Measurements from ENCODE around the gene PALLD.

The PALLD gene

GRCh38 chr4:168569066-168569930 is 72.4 kb downstream of the PALLD start:
- H3K9me3 ChIP-seq (ENCODE audit: control insufficient read depth, insufficient read depth, low read length): no peaks in the 10 kb centered on the region
- no peak overlapping the region for H3K4me3 ChIP-seq (ENCODE audit: low read depth, low read length)
- peaks cover 2% of the 10 kb centered on the region for H3K4me1 ChIP-seq (ENCODE audit: control insufficient read depth, insufficient read depth, low read length)
- no peak overlapping the region for H3K9ac ChIP-seq (ENCODE audit: low read depth, low read length)
- no peaks in the 10 kb centered on the region for H3K36me3 ChIP-seq (ENCODE audit: control insufficient read depth, insufficient read depth, low read length)
- H3K27me3 ChIP-seq (ENCODE audit: control insufficient read depth, insufficient read depth, low read length): no peaks in the 10 kb centered on the region

- Histone ChIP-seq H3K4me1 (ENCODE audit: control insufficient read depth, insufficient read depth, low read length) (no peaks in the 10 kb centered on the region), H3K27me3 (ENCODE audit: control insufficient read depth, insufficient read depth, low read length) (no peaks in the 10 kb centered on the region), H3K36me3 (ENCODE audit: control insufficient read depth, insufficient read depth, low read length) (no peaks in the 10 kb centered on the region), H3K4me3 (ENCODE audit: low read depth, low read length) (no peak overlapping the region), H3K9ac (ENCODE audit: low read depth, low read length) (no peak overlapping the region), H3K9me3 (ENCODE audit: control insufficient read depth, insufficient read depth, low read length) (no peaks in the 10 kb centered on the region)
Observed at GRCh38 chr4:168569931-168570276, 73.1 kb downstream of the PALLD start.

- Histone ChIP-seq H3K4me3 (ENCODE audit: low read depth, low read length) (no peak overlapping the region), H3K9me3 (ENCODE audit: control insufficient read depth, insufficient read depth, low read length) (no peaks in the 10 kb centered on the region), H3K36me3 (ENCODE audit: control insufficient read depth, insufficient read depth, low read length) (no peaks in the 10 kb centered on the region), H3K4me1 (ENCODE audit: control insufficient read depth, insufficient read depth, low read length) (no peaks in the 10 kb centered on the region), H3K27me3 (ENCODE audit: control insufficient read depth, insufficient read depth, low read length) (no peaks in the 10 kb centered on the region), H3K9ac (ENCODE audit: low read depth, low read length) (no peak overlapping the region)
Observed at GRCh38 chr4:168570466-168570865, 73.6 kb downstream of the PALLD start.

- H3K9me3 ChIP-seq (ENCODE audit: control insufficient read depth, insufficient read depth, low read length): no peaks in the 10 kb centered on the region
- no peaks in the 10 kb centered on the region for H3K4me1 ChIP-seq (ENCODE audit: control insufficient read depth, insufficient read depth, low read length)
- H3K4me3 ChIP-seq (ENCODE audit: low read depth, low read length): no peak overlapping the region
- no peak overlapping the region for H3K9ac ChIP-seq (ENCODE audit: low read depth, low read length)
- H3K27me3 ChIP-seq (ENCODE audit: control insufficient read depth, insufficient read depth, low read length): no peaks in the 10 kb centered on the region
- no peaks in the 10 kb centered on the region for H3K36me3 ChIP-seq (ENCODE audit: control insufficient read depth, insufficient read depth, low read length)
Observed at GRCh38 chr4:168572002-168572401, 75.2 kb downstream of the PALLD start.

- Histone ChIP-seq H3K27me3 (ENCODE audit: control insufficient read depth, insufficient read depth, low read length) (no peaks in the 10 kb centered on the region), H3K9ac (ENCODE audit: low read depth, low read length) (no peak overlapping the region), H3K36me3 (ENCODE audit: control insufficient read depth, insufficient read depth, low read length) (no peaks in the 10 kb centered on the region), H3K9me3 (ENCODE audit: control insufficient read depth, insufficient read depth, low read length) (no peaks in the 10 kb centered on the region), H3K4me3 (ENCODE audit: low read depth, low read length) (no peak overlapping the region), H3K4me1 (ENCODE audit: control insufficient read depth, insufficient read depth, low read length) (no peaks in the 10 kb centered on the region)
Observed at GRCh38 chr4:168573870-168574269, 77.0 kb downstream of the PALLD start.

- Histone ChIP-seq H3K36me3 (ENCODE audit: control insufficient read depth, insufficient read depth, low read length) (no peaks in the 10 kb centered on the region), H3K9ac (ENCODE audit: low read depth, low read length) (no peak overlapping the region), H3K27me3 (ENCODE audit: control insufficient read depth, insufficient read depth, low read length) (no peaks in the 10 kb centered on the region)
Observed at GRCh38 chr4:168574581-168575295, 77.9 kb downstream of the PALLD start.

GRCh38 chr4:168575473-168575872 is 78.6 kb downstream of the PALLD start:
- Histone ChIP-seq H3K27me3 (ENCODE audit: control insufficient read depth, insufficient read depth, low read length) (no peaks in the 10 kb centered on the region), H3K9ac (ENCODE audit: low read depth, low read length) (no peak overlapping the region), H3K4me1 (ENCODE audit: control insufficient read depth, insufficient read depth, low read length) (no peaks in the 10 kb centered on the region), H3K36me3 (ENCODE audit: control insufficient read depth, insufficient read depth, low read length) (no peaks in the 10 kb centered on the region), H3K9me3 (ENCODE audit: control insufficient read depth, insufficient read depth, low read length) (no peaks in the 10 kb centered on the region), H3K4me3 (ENCODE audit: low read depth, low read length) (no peak overlapping the region)

More at GRCh38 chr4:168574581-168575295, 77.9 kb downstream of the PALLD start:
- Histone ChIP-seq H3K4me1 (ENCODE audit: control insufficient read depth, insufficient read depth, low read length) (no peaks in the 10 kb centered on the region), H3K4me3 (ENCODE audit: low read depth, low read length) (no peak overlapping the region), H3K9me3 (ENCODE audit: control insufficient read depth, insufficient read depth, low read length) (no peaks in the 10 kb centered on the region)

- Histone ChIP-seq H3K4me1 (ENCODE audit: control insufficient read depth, insufficient read depth, low read length) (no peaks in the 10 kb centered on the region), H3K9ac (ENCODE audit: low read depth, low read length) (no peak overlapping the region), H3K36me3 (ENCODE audit: control insufficient read depth, insufficient read depth, low read length) (no peaks in the 10 kb centered on the region), H3K4me3 (ENCODE audit: low read depth, low read length) (no peak overlapping the region), H3K9me3 (ENCODE audit: control insufficient read depth, insufficient read depth, low read length) (no peaks in the 10 kb centered on the region), H3K27me3 (ENCODE audit: control insufficient read depth, insufficient read depth, low read length) (no peaks in the 10 kb centered on the region)
Observed at GRCh38 chr4:168577624-168578023, 80.8 kb downstream of the PALLD start.

- Histone ChIP-seq H3K9me3 (ENCODE audit: control insufficient read depth, insufficient read depth, low read length) (no peaks in the 10 kb centered on the region), H3K4me3 (ENCODE audit: low read depth, low read length) (no peak overlapping the region), H3K36me3 (ENCODE audit: control insufficient read depth, insufficient read depth, low read length) (no peaks in the 10 kb centered on the region), H3K4me1 (ENCODE audit: control insufficient read depth, insufficient read depth, low read length) (no peaks in the 10 kb centered on the region), H3K27me3 (ENCODE audit: control insufficient read depth, insufficient read depth, low read length) (no peaks in the 10 kb centered on the region), H3K9ac (ENCODE audit: low read depth, low read length) (no peak overlapping the region)
Observed at GRCh38 chr4:168580228-168580627, 83.4 kb downstream of the PALLD start.

- Histone ChIP-seq H3K9ac (ENCODE audit: low read depth, low read length) (no peak overlapping the region), H3K9me3 (ENCODE audit: control insufficient read depth, insufficient read depth, low read length) (no peaks in the 10 kb centered on the region), H3K27me3 (ENCODE audit: control insufficient read depth, insufficient read depth, low read length) (no peaks in the 10 kb centered on the region), H3K36me3 (ENCODE audit: control insufficient read depth, insufficient read depth, low read length) (no peaks in the 10 kb centered on the region), H3K4me3 (ENCODE audit: low read depth, low read length) (no peak overlapping the region), H3K4me1 (ENCODE audit: control insufficient read depth, insufficient read depth, low read length) (no peaks in the 10 kb centered on the region)
Observed at GRCh38 chr4:168584321-168584771, 87.5 kb downstream of the PALLD start.

- no peak overlapping the region for H3K4me3 ChIP-seq (ENCODE audit: low read depth, low read length)
- no peaks in the 10 kb centered on the region for H3K27me3 ChIP-seq (ENCODE audit: control insufficient read depth, insufficient read depth, low read length)
- H3K4me1 ChIP-seq (ENCODE audit: control insufficient read depth, insufficient read depth, low read length): no peaks in the 10 kb centered on the region
- no peaks in the 10 kb centered on the region for H3K9me3 ChIP-seq (ENCODE audit: control insufficient read depth, insufficient read depth, low read length)
- H3K36me3 ChIP-seq (ENCODE audit: control insufficient read depth, insufficient read depth, low read length): no peaks in the 10 kb centered on the region
- no peak overlapping the region for H3K9ac ChIP-seq (ENCODE audit: low read depth, low read length)
Observed at GRCh38 chr4:168585168-168586091, 88.6 kb downstream of the PALLD start.
